Gastrocnemius medialis (tissue), 4 donors: ENCODE results near the gene DPYSL5.

Experiments used
- CTCF ChIP-seq, 5 experiments: fragments of 450-650 bp in 3 of 5; fragments of 200-600 bp in 2 of 5; sonication (generic) in 2 of 5; IDR thresholded peaks in 4 of 5; conservative IDR thresholded peaks in 1 of 5; 1 replicate in 4 of 5; 2 replicates in 1 of 5; pipeline ENCODE4 v1.5.1; 2016 to 2019; ENCODE audit warnings: antibody characterized with exemption in 5 of 5, mild to moderate bottlenecking in 3 of 5, moderate library complexity in 3 of 5
- POLR2A ChIP-seq, 2 donors: fragments of 450-650 bp; IDR thresholded peaks; one replicate each; pipeline ENCODE4 v1.6.1; 2017; ENCODE audit warnings: antibody characterized with exemption in 2 of 2, mild to moderate bottlenecking in 2 of 2, moderate library complexity in 2 of 2

- TF ChIP-seq POLR2A (IDR thresholded peaks at IDR 0.05) (no peak), CTCF (IDR thresholded peaks at IDR 0.05 in 4 of 5, conservative IDR thresholded peaks at IDR 0.05 in 1 of 5) (no peak)
Measured at GRCh38 chr2:26983746-26984145, 135.8 kb downstream of the DPYSL5 start.
